Esophagus mucosa (tissue), 1 donor: ENCODE results near the gene NR1H4. TPM values are rescaled to one million over a fixed set of nuclear protein-coding genes. Genes with fewer than 3 reads are reported as not detected.
"Not testable (repeated sequence)": the region's sequence is repeated elsewhere in the genome, so short reads cannot be mapped to it uniquely, and the experiment has no call there.

Experiments
- ATAC-seq: fragments of 200-7000 bp; cut with Tn5 transposase; one replicate; pipeline ENCODE4 v1.9.1; 2020
- total RNA-seq: library from RNA; stranded (reverse); gene quantifications from one replicate; pipeline ENCODE4 v1.2.4, GENCODE V29; 2023
- donor health status: DM: yes; HTN: yes; CAD: no.

NR1H4 gene
- total RNA-seq, 1 donor from 2014 or later: not detected

DNA sequence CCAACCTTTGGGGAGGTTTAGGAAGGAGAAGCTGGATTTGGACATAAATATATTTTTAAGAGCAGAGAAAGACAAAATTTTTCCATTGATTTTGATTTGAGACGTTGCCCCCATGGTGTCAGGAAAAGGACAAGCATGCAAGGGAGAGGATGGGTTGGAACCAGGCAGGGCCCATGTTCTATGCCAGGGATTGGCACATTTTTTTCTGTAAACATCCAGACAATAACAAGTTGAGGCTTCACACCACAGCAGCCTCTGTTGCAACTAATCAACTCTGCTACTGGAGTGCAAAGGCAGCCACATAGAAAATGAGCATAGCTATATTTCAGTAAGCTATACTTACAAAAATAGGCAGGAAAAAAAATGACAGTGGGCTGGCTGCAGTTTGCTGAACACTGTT, 44.7 kb downstream of the NR1H4 start:
- ATAC-seq: no peak

DNA sequence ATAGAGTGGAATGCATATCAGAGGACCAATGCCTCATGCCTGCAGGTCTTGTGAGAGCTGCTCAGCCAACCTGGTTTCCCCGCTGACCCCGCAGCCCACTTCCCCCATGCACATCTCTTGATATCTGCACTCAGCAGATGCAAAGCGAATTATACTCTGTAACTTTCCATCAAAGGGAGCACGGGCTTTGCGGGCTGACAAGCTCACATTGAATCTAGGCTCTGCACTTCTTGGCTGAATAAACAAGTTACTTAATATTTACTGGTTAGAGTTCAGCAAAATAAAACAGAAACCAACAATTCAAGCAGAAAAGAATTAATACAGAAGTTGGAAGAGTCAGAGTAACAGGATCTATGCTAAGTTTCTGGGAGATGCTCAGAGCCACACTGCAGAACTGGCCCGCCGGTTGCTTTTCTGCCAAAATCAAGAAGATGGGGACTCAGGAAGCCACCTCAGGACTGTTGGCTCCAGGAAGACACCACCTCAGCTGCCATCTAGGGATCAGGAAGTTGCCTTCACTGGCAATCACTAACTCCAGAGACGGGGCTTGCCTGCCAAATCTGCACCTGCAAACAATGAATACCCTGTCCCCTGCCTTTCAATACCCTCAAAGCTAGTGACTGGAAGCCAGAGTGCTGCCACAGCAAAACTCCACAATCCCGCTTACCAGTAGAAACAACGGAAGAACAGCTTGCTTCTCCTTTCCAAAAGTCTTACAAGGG, 46.5 kb downstream of the NR1H4 start:
- ATAC-seq: no peak

DNA sequence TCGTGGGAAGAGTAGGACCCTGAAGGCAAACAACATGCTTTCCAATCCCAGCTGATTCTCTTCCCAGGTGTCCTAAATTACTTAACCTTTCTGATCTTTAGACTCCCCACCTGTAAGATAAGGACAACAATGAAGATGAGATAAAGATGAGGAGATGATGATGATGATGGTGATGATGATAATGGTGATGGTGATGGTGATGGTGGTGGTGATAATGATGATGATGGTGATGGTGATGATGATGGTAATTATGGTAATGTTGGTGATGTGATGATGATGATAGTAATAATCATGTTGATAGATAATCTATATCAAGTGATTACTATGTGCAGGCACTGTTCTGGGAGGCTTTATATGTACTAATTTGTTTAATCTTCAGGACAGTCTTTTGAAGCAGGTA, 48.3 kb downstream of the NR1H4 start:
- no peak for ATAC-seq

DNA sequence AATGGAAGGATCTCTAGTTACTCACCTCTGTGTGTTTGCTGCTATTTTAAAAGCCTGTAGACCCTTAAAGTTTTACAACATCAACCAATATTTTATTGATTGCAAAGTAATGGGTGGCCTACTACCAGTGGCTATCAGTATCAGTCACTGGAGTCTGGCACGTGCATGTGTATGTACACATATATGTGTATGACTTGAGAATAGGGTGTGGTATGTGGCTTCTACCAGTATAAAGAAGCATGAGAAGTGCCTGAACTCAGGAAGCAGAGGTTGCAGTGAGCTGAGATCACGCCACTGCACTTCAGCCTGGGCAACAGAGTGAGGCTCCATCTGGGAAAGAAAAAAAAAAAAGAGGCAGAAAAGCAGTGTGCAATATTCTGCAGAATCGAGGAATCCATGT, 54.4 kb downstream of the NR1H4 start:
- no peak for ATAC-seq

DNA sequence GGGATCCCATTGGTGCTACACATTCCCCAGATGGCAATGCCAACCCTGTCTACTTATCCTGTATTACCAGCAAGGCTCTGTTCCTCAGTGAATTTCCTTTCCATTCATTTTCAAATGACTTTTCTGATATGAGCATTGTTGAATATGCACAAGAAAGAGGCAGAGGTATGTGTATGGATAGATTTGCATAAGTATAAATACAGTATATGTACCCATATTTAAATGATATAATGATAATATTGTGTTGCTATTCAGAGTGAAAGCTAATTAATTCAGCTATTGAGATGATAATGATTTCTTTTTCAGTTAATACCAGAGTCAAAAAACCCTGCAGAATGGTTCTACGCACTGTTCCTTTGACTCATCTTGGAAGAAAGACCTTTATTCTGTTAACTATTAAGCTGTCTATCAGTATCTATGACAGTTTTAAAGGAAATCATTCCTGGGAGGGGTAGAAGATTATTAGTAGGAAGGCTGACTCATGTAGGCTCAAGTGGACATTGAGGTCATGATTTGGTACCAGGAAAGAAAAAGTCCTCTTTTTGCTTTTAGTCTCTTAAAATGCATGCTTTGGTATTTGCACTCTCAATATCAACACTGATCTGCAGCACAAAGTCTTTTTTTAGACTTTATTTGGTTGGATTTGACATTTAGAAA, 54.9 kb downstream of the NR1H4 start:
- ATAC-seq: no peak

DNA sequence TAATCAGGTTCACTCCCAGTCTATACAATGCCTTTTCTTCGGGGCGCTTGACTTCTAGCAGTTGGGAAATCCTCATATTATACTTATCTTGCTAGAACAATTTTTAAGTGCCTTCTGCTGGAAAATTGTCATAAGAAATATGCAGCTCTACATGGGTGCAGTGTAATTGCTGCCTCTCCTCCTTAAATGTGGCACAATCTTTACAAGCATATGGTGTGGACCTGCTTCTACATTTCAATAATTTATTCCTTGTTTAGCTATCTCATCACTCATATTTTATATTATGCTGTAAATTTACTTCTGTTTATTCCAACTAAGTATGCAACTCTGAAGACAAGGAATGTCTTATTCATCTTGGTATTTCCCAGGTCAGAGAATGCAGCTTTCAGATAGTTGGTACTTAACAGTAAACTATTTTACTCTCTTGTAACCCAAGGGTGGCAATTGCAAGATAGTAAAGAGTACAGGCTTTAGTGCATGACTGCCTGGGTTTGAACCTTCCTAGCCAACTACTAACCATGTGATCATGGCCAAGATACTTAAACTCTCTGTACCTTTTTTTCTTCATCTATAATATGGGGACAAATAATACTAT, 56.2 kb downstream of the NR1H4 start:
- ATAC-seq: no peak

DNA sequence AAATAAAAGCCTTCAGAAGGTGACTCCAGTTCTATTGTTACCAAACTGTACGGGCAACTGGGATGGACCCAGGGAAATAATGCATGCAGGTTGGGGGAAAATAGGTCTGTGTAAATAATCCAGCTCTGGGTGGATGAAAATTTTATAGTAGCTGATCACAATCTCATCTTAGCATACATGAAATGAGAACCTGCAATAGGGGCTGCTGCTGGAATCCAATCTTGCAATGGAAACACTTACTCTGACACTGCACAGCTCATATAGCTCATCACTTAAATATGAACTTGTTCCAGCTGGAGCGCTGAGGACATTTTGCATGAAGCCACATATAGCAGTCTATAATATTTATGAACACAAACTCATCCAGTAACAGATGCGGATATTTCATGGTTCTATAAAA, 59.7 kb downstream of the NR1H4 start:
- no peak for ATAC-seq

DNA sequence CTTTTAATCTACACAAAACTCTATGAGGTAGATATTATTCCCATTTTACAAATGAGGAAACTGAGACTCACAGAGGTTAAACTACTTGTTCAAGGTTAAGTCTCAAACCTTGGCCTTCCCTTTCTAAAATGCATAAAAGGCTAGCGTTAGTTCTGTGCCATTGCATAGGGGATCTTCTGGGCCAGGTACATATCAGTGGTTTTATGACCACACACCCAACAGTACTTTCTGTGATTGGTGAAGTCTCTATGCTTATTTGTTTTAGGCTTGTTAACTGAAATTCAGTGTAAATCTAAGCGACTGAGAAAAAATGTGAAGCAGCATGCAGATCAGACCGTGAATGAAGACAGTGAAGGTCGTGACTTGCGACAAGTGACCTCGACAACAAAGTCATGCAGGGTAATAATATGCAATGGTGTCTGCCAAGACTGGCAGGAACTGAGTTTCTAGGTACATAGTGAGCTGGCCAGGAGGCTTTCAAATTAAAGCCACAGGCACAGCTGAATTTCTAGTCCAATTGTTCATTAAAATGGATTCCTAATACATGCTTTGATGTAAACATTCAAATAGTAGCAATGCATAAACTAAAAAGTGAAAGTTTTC, 61.1 kb downstream of the NR1H4 start:
- no peak for ATAC-seq

DNA sequence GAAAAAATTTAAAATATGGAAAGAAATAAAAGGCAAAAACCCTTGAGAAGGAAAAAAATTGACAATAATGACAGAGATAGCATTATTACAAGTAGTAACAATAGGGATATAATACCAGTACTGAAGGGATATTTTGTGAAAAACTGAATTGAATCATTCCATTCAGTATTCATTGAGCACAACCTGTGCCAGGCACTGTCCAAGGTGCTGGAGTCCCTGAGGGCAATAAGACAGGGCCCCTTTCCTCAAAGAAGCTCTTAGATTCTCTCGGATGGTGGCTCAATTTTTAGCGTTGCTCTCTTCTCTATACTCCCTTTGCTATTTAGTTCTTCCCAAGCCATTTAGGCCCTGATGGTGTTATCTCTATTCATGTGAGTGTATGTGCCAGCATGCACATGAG, 65.5 kb downstream of the NR1H4 start:
- ATAC-seq: no peak

DNA sequence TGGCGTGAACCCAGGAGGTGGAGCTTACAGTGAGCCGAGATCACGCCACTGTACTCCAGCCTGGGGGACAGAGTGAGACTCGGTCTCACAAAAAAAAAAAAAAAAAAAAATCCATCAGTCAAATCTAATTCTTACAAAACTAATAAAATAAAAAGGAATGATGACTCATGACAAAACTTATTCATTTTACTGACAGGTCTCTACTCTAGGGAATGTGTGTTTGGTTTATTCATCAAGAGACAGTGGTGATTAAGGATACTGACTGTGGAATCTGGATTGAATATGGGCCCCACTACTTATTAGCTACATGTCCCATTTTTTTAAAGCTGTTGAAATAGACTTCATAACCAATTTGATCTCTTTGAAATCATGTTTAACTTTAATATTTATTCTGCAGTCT, 70.5 kb downstream of the NR1H4 start:
- ATAC-seq: no peak

DNA sequence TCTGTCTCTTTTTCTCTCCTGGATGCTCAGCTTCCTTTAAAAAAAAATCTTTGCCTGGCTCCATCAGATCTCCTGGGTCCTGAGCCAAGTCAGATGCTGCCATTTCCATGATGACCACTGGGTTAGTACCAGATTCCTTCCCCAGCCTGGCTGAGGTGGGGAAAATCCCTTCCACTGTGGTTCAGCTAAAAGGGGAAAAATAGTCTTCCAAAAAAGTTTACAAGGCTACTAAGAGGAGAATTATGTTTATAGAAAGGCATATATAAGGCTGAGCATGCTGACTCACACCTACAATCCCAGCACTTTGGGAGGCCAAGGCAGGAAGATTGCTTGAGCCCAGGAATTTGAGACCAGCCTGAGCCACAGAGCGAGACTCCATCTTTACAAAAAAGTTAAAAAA, 71.4 kb downstream of the NR1H4 start:
- no peak for ATAC-seq

DNA sequence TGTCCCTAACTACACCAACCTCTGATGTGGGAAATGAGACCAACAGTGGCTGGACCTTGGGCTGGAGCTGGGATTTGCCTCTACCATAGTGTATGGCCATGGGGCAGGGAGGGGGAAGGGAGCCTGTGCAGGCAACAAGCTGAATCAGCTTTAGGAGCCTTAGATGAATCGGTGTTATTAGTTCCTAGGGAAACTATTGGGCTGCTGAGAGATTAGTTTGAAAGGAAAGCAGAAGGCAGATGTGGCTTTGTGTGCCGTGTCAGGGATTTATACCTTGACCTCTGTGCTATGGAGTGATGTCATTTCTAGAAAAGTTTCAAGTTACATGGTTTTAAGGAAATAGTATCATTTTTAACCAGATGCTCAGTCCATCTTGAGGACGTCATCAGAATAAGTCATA, 80.3 kb downstream of the NR1H4 start:
- no peak for ATAC-seq

DNA sequence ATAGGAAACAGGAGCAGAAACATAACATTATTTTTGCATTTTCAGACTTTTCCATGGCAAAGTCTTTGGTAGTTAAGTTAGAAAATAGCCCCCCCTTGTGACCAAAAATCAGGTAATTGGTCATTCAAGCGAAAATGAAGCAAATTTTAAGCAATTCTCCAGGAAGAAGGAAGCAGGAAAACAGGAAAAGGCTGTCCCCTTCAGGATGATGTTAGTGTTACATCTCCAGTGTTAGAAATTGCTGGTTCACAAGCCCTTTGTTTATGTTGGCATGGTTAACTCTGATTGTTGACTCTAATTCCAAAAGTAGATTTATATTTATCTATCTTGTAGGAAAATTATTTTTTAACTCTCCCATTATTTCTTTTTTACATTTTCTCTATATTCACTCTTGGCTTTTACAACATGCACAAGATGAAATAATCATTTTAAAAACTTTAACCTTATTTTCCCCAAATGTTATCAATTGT, 81.0 kb downstream of the NR1H4 start:
- ATAC-seq: peak; percentile 54

DNA sequence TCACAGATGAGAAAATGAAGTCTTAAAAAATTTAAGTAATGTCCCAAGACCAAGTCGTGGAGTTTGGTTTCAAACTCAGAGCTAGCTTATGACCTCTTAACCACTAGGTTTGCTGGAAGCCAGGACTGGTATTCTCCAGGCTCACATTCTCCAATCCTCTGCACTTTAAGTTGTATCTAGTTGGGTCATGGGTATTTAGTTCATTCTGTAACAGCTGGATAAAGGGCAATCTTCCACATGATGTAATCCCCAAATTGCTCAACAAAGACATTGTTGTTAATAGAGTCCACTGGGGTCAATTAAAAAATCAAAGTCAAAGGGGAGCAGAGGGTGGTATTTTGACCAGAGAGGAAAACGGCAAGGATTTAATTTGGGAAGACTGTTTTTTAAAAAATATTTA, 82.1 kb downstream of the NR1H4 start:
- ATAC-seq: no peak

DNA sequence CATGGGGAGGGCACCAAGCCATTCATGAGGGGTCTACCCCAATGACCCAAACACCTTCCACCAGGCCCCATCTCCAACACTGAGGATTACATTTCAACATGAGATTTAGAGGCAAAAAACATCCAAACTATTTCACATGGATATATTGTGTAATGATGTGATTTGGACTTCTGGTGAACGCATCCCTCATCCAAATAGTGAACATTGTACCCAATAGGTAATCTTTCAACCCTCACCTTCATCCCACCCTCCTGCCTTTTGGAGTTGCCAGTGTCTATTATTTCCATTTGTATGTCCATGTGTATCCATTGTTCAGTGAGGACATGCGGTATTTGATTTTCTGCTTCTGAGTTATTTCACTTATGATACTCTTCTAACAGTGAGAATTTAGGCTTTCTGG, 83.7 kb downstream of the NR1H4 start:
- no peak for ATAC-seq

DNA sequence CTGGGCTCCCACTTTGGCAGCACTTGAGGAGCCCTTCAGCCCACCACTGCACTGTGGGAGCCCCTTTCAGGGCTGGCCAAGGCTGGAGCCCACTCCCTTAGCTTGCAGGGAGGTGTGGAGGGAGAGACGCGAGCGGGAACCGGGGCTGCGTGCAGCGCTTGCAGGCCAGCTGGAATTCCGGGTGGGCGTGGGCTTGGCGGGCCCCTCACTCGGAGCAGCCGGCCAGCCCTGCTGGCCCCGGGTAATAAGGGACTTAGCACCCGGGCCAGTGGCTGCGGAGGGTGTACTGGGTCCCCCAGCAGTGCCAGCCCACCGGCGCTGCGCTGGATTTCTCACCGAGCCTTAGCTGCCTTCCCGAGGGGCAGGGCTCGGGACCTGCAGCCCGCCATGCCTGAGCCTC, 85.6 kb downstream of the NR1H4 start:
- not testable (repeated sequence) for ATAC-seq

DNA sequence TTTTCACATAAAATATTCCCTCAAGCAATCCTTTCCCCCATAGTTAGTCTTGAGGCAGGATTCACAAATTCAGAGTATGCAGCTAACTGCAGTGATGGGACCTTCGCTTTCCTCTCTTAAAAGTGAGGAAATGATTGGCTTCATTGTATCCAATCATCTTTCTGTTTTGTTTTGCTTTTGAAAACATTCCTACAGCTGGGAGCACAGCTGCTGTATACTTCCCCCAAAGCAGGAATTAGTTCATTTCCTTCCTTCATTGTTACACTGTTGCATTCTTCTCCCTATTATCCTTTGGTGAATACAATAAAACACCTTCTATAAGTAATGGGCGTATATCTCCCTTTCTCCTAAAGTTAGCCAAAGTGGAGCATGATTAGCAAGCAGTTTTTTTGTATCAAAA, 90.4 kb downstream of the NR1H4 start:
- no peak for ATAC-seq

DNA sequence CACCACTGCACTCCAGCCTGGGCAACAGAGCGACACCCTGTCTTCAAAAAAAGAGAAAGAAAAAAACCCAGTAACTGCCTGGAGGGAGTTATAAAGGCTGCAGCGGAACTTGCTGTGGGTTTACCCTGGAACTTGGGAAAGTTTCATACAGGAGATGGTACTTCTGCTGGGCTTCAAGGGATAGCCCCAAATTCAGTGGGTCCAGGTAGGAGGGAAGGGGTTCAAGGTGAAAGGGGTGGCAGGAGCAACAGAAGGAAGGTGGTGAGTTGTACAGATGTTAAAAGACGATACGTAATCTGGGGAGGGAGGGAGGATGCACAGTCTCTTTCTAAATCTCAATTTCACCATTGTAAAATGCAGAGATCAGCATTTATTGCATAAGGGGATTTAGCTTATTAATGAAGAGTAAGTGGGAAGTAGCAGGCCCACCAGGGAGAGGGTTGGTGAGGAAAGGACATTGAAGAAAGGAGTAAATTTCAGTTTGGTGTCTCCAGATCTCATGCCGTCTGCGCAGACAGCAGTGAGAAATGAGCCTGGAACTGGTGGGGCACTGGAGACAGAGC, 91.3 kb downstream of the NR1H4 start:
- ATAC-seq: no peak

DNA sequence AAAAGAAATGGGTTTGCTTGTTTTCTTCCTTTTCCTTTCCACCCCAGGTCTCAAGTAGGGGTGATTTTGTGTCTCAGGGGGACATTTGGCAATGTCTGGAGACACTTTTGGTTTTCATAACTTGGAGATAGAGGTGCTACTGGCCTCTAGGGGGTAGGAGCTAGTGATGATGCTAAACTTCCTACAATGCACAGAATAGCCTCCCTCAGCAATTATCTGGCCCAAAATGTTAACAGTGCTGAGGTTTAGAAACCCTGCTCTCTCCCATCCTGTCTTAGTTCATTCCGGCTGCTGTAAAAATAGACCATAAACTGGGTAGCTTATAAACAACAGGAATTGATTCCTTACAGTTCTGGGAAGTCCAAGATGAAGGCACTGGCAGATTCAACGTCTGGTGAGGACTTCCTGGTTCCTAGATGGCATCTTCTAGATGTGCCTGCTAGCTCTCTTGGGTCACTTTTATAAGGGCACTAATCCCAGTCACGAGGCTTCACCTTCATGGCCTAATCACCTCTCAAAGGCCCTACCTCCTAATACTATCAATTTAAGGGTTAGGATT, 92.4 kb downstream of the NR1H4 start:
- no peak for ATAC-seq

DNA sequence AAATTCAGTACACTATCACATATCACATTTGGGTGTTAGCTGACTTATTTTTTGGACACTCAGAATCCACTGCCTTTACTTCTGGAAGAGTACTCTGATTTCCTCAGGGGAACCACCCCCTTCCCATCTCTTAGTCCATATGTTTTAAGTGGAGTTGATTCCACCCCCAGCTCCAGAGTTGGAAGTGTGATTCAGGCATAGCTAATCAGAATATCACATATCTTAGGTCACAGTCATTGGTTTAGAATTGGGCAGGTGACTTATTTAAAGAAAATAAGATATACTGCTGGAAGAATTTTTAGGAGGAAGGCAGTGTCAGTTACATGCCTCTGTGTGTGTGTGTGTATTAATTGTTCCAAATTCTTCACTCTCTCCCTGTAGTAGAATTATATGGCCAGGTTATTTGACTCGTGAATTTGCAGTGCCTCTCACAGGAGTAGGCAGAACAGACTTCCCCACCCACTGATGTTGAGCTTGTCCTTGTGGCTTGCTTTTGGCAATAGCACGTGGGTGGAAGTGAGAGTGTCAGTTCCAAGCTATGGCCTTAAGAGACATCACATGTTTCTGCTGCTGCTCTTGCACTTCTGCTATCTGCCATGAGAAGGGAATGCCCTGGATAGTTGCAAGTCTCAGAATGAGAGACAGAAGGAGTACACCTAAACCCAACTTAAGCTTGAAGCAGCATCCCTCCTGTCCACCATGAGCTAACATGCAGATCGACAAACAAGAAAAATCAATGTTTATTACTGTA, 93.4 kb downstream of the NR1H4 start:
- ATAC-seq: no peak

DNA sequence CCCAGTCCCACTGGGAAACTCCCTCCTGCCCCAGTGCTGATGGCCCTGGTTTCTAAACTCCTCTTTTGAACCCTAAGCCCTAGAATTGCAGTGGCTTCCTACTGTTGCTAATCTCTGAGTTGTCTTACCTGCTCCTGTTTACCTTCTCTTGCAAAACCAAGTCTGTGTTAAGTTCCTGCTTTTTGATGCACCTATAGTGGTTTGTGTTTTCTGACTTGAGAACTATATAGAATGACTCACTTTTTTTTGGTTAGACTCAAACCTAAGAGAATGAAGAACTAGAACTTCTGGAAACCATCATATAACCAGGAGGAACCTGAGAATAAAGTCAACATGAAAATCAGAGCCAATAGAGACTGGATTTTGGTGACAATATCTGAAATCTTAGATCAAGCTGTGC, 94.3 kb downstream of the NR1H4 start:
- ATAC-seq: peak; percentile 48

DNA sequence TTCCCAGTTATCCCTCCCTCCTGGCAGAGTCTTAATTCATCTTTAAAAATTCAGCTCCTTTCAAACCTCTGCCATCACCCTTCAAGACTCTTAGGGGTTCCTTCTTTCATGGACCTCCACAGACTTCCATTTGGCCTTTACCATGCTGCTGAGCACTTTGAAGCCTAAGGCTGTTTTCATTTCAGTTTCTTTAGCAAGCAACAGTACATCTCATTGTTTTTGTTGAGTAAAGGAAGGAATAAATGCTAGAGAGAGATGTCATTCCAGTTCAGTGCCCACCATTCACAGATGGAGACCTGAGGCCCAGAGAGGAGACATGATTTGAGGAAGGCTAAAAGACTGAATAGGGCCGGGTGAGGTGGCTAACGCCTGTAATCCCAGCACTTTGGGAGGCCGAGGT, 98.5 kb downstream of the NR1H4 start:
- no peak for ATAC-seq
